OCI-LY3 (cell line): ENCODE results near the gene UGT1A4.

Experiments used
- H2AFZ ChIP-seq: fragments of 200-600, 300-600 bp; shearing (Covaris generic); 2 replicates; pipeline ENCODE4 v1.6.0; 2014; ENCODE audit warnings: antibody characterized with exemption, low read depth, low read length
- H3K27ac ChIP-seq: fragments of 200-600, 300-600 bp; sonication (generic); 2 replicates; pipeline ENCODE4 v1.5.1; 2014; ENCODE audit warnings: mild to moderate bottlenecking, low read length, moderate library complexity, mixed read lengths
- H3K27me3 ChIP-seq: fragments of 200-600, 300-600 bp; sonication (generic); 2 replicates; pipeline ENCODE4 v1.6.1; 2014; ENCODE audit warnings: low read depth, low read length, mixed read lengths
- H3K36me3 ChIP-seq: fragments of 200-600, 300-600 bp; sonication (generic); replicated peaks from 2 replicates; pipeline ENCODE3; 2014; ENCODE audit warnings: low read depth, low read length, mixed read lengths
- H3K4me1 ChIP-seq: fragments of 300-600, 200-600 bp; sonication (generic); 2 replicates; pipeline ENCODE4 v1.6.1; 2014; ENCODE audit warnings: low read length, mixed read lengths
- H3K4me2 ChIP-seq: fragments of 200-600, 300-600 bp; sonication (generic); 2 replicates; pipeline ENCODE4 v1.6.1; 2014; ENCODE audit warnings: low read length, mixed read lengths
- H3K4me3 ChIP-seq: fragments of 300-600, 200-600 bp; sonication (generic); 2 replicates; pipeline ENCODE4 v1.5.1; 2014; ENCODE audit warnings: antibody characterized with exemption, mild to moderate bottlenecking, low read length, moderate library complexity
- H3K79me2 ChIP-seq: fragments of 300-600, 200-600 bp; shearing (Covaris generic); 2 replicates; pipeline ENCODE4 v1.6.1; 2014; ENCODE audit warnings: mild to moderate bottlenecking, low read length, mixed read lengths
- H3K9ac ChIP-seq: fragments of 300-600, 200-600 bp; shearing (Covaris generic); 2 replicates; pipeline ENCODE4 v1.6.0; 2014; ENCODE audit warnings: mild to moderate bottlenecking, low read length, moderate library complexity
- H3K9me3 ChIP-seq: fragments of 200-600, 300-600 bp; shearing (Covaris generic); 2 replicates; pipeline ENCODE4 v1.6.1; 2014; ENCODE audit warnings: low read length, mixed read lengths; ENCODE audit not compliant: insufficient read depth
- H4K20me1 ChIP-seq: fragments of 200-600, 300-600 bp; sonication (generic); 2 replicates; pipeline ENCODE4 v1.6.1; 2016; ENCODE audit warnings: low read length, mixed read lengths; ENCODE audit not compliant: insufficient read depth
- CTCF ChIP-seq: fragments of 200-600, 300-600 bp; sonication (generic); IDR thresholded peaks from 2 replicates; pipeline ENCODE4 v1.5.1; 2014; ENCODE audit warnings: antibody characterized with exemption, low read length, low read depth
- EZH2phosphoT487 ChIP-seq: fragments of 200-600 bp; shearing (Covaris generic); IDR thresholded peaks from 2 replicates; pipeline ENCODE4 v1.6.1; 2018; ENCODE audit warnings: antibody characterized with exemption, mixed run types, low read depth

UGT1A4 gene

DNA sequence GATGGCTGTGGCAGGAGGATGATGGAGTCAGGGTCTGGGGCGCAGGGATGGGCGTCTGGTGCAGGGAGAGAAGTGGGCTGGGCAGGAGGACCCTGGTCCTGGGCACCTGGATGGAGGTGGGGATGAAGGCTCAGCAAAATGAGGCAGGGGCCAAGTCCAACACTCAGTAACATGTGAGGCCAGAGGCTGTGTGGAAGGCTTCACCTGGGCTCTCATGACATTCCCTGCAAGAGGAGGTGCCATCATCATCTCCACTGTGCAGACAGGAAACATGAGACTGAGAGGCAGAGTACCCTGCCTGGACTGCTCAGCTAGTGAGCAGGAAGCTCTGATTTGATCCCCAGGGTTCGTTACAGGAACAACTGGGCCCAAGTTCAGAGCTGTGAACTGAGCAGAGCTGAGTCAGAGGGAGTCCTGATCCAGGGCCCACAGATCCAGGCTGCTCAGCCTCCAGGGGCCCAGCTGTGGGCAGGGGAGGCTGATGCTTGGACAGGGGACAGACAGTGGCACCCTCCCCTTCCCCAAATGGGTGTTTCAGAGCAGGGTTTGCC lies 98.9 kb downstream of the UGT1A4 start:
- Histone ChIP-seq H3K36me3 (no peaks in the 10 kb centered on the region), H3K4me1 (no peaks in the 10 kb centered on the region), H3K4me3 (no peak overlapping the region), H3K27ac (no peak overlapping the region), H4K20me1 (no peaks in the 10 kb centered on the region), H3K9me3 (no peaks in the 10 kb centered on the region), H2AFZ (no peak overlapping the region), H3K4me2 (no peak overlapping the region), H3K9ac (no peak overlapping the region), H3K27me3 (no peaks in the 10 kb centered on the region), H3K79me2 (no peaks in the 10 kb centered on the region)
- no peak for TF ChIP-seq EZH2phosphoT487
- no peak for TF ChIP-seq CTCF

DNA sequence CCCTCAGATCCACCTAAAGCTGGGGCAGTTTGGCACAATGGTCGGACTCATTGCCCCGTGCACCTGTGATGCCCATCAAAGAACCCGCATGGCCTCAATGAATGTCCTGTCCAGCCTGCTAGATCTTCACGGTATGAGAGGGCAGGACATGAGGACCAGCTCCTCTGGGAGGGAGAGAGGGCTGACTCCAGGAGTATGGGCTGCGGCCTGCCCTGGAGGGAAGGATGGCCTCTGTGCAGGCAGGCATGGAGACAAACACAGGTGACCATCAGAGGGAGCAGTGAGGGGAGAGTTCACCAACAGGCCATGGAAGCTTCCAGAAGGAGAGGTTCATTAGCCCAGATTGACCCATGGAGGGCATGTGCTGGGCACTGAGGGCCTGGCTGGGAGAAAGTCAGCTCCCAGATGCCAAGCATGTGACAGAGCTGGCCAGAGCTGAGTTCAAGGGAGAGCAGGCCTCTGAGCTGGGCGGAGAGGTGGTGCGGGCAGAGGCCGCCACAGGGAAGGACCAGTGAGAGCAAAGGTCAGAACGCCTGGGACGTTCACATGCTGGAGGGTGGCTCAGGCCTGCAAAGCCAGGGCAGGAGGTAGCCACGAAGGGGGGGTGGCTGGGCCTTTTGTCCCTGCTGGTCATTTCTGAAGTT lies 99.6 kb downstream of the UGT1A4 start:
- TF ChIP-seq CTCF: no peak
- TF ChIP-seq EZH2phosphoT487: no peak
- no peaks in the 10 kb centered on the region for H3K36me3 ChIP-seq
- H3K4me1 ChIP-seq: no peaks in the 10 kb centered on the region
- H2AFZ ChIP-seq: no peak overlapping the region
- no peaks in the 10 kb centered on the region for H3K9me3 ChIP-seq
- H3K79me2 ChIP-seq: no peaks in the 10 kb centered on the region
- no peak overlapping the region for H3K4me2 ChIP-seq
- no peak overlapping the region for H3K9ac ChIP-seq
- H3K4me3 ChIP-seq: no peak overlapping the region
- no peaks in the 10 kb centered on the region for H3K27me3 ChIP-seq
- no peaks in the 10 kb centered on the region for H4K20me1 ChIP-seq
- H3K27ac ChIP-seq: no peak overlapping the region

- Histone ChIP-seq H3K4me3 (no peak overlapping the region), H3K4me1 (no peaks in the 10 kb centered on the region), H4K20me1 (no peaks in the 10 kb centered on the region), H3K79me2 (no peaks in the 10 kb centered on the region), H3K27me3 (no peaks in the 10 kb centered on the region), H3K9me3 (no peaks in the 10 kb centered on the region), H3K27ac (no peak overlapping the region), H3K4me2 (no peak overlapping the region), H3K36me3 (no peaks in the 10 kb centered on the region), H3K9ac (no peak overlapping the region), H2AFZ (no peak overlapping the region)
- TF ChIP-seq CTCF (no peak), EZH2phosphoT487 (no peak)
Measured at GRCh38 chr2:233818639-233819621, 100.4 kb downstream of the UGT1A4 start.
